ENCODE measurements around the gene TLX2.

- TF ChIP-seq CTCF (IDR thresholded peaks at IDR 0.05; ENCODE audit: low read depth, low read length, missing input control) (no peak), YY1 (IDR thresholded peaks at IDR 0.05) (no peak), REST (IDR thresholded peaks at IDR 0.05) (no peak), SP1 (IDR thresholded peaks at IDR 0.05) (no peak), FOXA1 (IDR thresholded peaks at IDR 0.05) (no peak), HNF4G (IDR thresholded peaks at IDR 0.05) (no peak), HNF4A (conservative IDR thresholded peaks at IDR 0.05) (no peak), NR2F2 (IDR thresholded peaks at IDR 0.05) (no peak), RAD21 (IDR thresholded peaks at IDR 0.05) (no peak), TAF1 (conservative IDR thresholded peaks at IDR 0.05) (no peak), EGR1 (IDR thresholded peaks at IDR 0.05; ENCODE audit: low read depth in 2 of 2) (no peak)
Measured at GRCh38 chr2:74562126-74562775, 48.0 kb downstream of the TLX2 start.

Data from liver (tissue), 3 donors.